NCI-H82 treated with DMSO at 0.1 percent for 48 hours (cell line): ENCODE measurements around the gene FBXL7.

Experiments
- DNase-seq: peaks from one replicate; lab custom pipeline; 2025; ENCODE audit not compliant: unreplicated experiment; lab: John Stamatoyannopoulos, UW

FBXL7 gene

GRCh38 chr5:15610216-15610615 lies 110.2 kb downstream of the FBXL7 start:
- DNase-seq, result no peak

GRCh38 chr5:15611008-15611407 lies 111.0 kb downstream of the FBXL7 start:
- DNase-seq, result no peak

GRCh38 chr5:15612915-15613635 lies 113.1 kb downstream of the FBXL7 start:
- DNase-seq, result no peak

- DNase-seq, result no peak
These were observed 114.7 kb downstream of the FBXL7 start for GRCh38 chr5:15614679-15615078.

GRCh38 chr5:15615859-15616258 lies 115.9 kb downstream of the FBXL7 start:
- no peak for DNase-seq

- no peak for DNase-seq
These were observed 119.0 kb downstream of the FBXL7 start for GRCh38 chr5:15618938-15619337.

- no peak for DNase-seq
These were observed 120.5 kb downstream of the FBXL7 start for GRCh38 chr5:15620501-15620900.

- no peak for DNase-seq
These were observed 121.1 kb downstream of the FBXL7 start for GRCh38 chr5:15621094-15621493.

- no peak for DNase-seq
These were observed 123.8 kb downstream of the FBXL7 start for GRCh38 chr5:15623794-15624193.

GRCh38 chr5:15627109-15627508 lies 127.1 kb downstream of the FBXL7 start:
- DNase-seq, result no peak

- DNase-seq, result no peak
These were observed 127.7 kb downstream of the FBXL7 start for GRCh38 chr5:15627647-15628046.

GRCh38 chr5:15630441-15630840 lies 130.5 kb downstream of the FBXL7 start:
- no peak for DNase-seq

GRCh38 chr5:15634591-15635288 lies 134.8 kb downstream of the FBXL7 start:
- no peak for DNase-seq

- DNase-seq, result no peak
These were observed 135.3 kb downstream of the FBXL7 start for GRCh38 chr5:15635289-15635616.

GRCh38 chr5:15637345-15637744 lies 137.4 kb downstream of the FBXL7 start:
- DNase-seq, result no peak

GRCh38 chr5:15637886-15638285 lies 137.9 kb downstream of the FBXL7 start:
- DNase-seq, result peak; percentile 11

GRCh38 chr5:15638296-15638695 lies 138.3 kb downstream of the FBXL7 start:
- no peak for DNase-seq

GRCh38 chr5:15639288-15639687 lies 139.3 kb downstream of the FBXL7 start:
- no peak for DNase-seq

- no peak for DNase-seq
These were observed 140.1 kb downstream of the FBXL7 start for GRCh38 chr5:15640116-15640515.

- no peak for DNase-seq
These were observed 143.8 kb downstream of the FBXL7 start for GRCh38 chr5:15643731-15644130.

GRCh38 chr5:15645381-15646160 lies 145.6 kb downstream of the FBXL7 start:
- DNase-seq, result no peak

- DNase-seq, result no peak
These were observed 146.4 kb downstream of the FBXL7 start for GRCh38 chr5:15646371-15646770.
